Astrocyte of the hippocampus (primary cell): ENCODE measurements around the gene MSH3.
A peak's percentile ranks its signal among the peaks of the same experiment; 100 is the strongest.
"Not testable (repeated sequence)": the region's sequence is repeated elsewhere in the genome, so short reads cannot be mapped to it uniquely, and the experiment has no call there.

ENCODE experiments used
- DNase-seq: peaks from one replicate; pipeline ENCODE4 v3.0.0; 2011; ENCODE audit warnings: low read depth, low spot score

The MSH3 gene

GRCh38 chr5:80706835-80707447 is 52.5 kb downstream of the MSH3 start:
- no peak for DNase-seq

- no peak for DNase-seq
These were observed 53.2 kb downstream of the MSH3 start for GRCh38 chr5:80707645-80708044.

DNA sequence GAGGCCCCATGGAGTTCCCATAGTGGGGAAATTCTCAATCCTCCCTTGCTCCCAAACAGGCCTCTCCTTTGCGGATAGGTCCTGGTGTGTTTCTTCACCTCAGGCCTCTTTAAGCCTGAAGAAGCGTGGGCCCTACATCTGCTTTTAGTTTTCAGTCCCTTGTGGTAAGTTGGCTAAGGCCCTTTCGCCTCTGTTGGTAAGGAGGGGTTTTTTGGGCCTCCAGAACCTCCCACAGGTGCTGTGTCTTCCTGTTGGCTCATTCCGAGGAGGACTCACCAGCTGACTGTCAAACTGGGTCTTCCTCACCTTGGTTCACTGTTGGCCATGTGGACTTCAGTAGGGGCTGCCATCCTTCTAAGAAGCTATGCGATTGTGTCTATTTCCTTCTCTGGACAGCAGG is 56.8 kb downstream of the MSH3 start:
- DNase-seq: no peak

DNA sequence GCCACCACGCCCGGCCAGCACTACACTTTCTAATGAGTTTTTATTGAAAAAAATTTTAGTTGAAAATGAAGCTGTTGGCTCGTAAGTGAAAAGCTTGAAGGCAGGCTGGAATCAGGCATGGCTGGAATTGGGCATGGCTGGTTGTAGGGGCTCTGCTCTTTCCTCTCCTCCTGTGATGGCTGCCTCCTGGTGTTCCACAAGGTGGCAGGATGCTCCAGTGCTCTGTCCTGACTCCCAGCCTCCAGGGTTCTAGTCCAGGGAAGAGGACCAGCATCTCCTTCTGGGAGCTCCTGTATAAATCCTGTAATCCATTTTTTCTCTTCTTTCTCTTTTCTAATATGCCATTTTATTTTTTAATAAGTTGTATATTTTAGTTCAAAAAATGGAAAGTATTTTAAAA is 57.5 kb downstream of the MSH3 start:
- peak; percentile 50 for DNase-seq

GRCh38 chr5:80712919-80713318 is 58.5 kb downstream of the MSH3 start:
- DNase-seq: no peak

DNA sequence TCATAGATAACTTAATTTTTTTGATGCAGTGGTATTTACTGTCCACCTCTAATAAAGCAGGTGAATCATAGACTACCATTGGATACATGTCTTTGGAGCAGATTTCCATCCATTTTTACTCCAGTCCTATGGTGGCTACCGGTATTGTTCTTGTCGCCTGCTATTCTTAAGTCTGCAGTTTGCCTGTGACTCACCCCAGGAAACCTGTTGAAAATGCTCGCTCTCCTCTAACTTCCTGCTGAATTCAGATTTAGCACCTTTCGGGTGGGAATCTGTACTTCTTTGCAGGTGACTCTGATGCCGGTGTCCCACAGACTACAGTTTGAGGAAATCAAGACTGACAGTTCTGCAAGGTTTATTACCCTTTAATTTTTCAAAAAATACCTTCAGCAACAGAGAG is 59.2 kb downstream of the MSH3 start:
- peak; percentile 22 for DNase-seq

GRCh38 chr5:80714570-80715298 is 60.3 kb downstream of the MSH3 start:
- no peak for DNase-seq

- no peak for DNase-seq
These were observed 61.4 kb downstream of the MSH3 start for GRCh38 chr5:80715887-80716286.

DNA sequence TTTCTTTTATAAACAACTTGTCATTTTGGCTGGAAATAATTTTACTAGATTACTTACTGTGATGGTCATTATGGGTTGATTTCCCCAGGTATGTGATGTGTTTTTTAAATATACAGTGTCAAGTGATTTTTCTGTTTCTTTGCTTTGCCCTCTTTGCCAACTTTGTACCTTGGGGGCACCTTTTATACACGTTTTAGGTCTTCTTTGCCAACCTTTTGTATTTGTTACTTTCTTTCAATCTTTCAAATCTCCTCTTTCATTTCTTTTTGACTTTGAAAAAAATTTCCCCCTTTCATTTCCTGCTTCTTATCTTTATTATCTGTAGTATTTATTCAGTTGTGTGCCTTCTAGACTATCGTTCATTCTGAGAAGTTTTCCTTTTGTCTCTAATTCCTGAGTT is 65.7 kb downstream of the MSH3 start:
- DNase-seq: no peak

DNA sequence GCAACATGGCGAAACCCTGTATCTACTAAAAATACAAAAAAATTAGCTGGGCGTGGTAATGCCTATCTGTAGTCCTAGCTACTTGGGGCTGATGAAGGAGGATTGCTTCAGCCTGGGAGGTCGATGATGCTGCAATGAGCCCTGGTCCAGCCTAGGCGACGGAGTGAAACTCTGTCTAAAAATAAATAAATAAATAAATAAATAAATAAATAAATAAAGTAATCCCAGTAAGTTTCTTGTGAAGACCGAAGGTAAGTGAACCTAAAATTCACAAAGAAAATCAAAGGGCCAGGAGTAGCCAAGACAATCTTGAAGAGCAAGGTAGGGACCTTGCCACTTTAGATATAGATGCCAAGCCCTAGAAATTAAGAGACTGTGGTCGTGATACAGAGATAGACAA is 68.5 kb downstream of the MSH3 start:
- DNase-seq: no peak

DNA sequence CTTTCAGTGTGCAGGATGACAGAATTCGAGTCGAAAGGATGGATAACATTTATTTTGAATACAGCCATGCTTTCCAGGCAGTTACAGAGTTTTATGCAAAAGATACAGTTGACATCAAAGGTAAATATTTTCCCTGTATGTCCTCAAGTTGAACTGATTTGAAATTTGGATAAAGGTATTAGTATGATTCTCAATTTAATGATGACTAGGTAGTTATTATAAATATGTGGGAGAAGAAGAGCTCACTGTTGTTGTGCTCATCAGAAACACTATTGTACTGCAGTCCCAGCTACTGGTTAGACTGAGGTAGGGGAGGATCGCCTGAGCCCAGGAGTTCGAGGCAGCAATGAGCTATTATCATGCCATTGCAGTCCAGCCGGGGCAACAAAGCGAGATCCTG is 71.0 kb downstream of the MSH3 start:
- DNase-seq: no peak

DNA sequence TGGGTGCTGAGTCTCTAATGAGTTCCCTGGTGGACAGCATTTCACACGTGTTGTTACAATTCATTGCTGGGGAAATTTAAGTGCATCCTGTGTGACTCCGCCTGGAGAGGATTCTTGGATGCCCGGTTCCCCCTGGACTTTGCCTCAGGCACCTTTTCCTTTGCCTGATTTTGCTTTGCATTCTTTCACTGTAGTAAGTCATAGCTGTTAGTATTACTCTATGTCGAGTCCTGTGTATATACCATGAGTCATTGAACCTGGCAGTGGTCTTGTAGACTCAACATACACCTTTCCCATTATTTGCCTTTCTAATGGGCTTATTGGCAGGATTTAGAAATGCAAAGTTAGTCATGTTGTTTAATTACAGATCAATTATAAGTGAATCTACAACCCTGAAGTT is 82.3 kb downstream of the MSH3 start:
- DNase-seq: peak; percentile 22

DNA sequence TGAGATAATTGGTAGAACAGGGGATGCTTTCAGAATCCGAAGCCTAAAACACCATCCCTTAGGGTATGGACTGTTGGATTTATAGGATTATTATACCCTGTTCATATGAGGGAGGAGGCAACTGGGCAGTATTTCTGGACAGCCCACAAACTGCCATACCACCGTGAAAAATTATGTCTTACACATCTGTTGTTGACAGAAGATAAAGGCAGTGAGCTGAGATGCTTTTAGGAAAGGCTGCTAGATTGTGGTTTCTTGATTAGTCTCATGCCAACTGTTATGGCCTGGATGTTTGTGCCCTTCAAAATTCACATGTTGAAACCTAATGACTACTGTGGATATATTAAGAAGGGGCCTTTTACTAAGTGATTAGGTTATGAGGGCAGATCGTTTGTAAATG is 84.0 kb downstream of the MSH3 start:
- peak; percentile 19 for DNase-seq

- DNase-seq: no peak
These were observed 84.6 kb downstream of the MSH3 start for GRCh38 chr5:80739057-80739456.

GRCh38 chr5:80739496-80739895 is 85.0 kb downstream of the MSH3 start:
- DNase-seq: no peak

DNA sequence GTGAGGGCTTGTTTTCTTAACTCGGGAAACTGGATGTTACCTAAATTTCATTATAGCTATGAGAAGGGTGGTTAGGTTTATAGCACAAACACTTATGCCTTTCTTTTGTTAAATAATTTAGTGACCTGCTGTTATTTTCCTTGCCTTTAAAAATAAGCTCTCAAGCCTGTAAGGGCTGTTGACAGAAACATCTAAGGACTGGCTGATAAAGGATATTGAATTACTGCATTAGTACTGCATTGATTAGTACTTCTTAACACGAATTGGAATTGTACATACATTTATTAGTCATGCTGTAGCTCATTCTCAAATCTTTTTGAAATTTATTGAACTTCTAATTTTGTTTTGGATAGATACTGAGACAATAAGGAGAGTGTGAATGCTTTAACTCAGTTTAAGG is 85.4 kb downstream of the MSH3 start:
- no peak for DNase-seq

DNA sequence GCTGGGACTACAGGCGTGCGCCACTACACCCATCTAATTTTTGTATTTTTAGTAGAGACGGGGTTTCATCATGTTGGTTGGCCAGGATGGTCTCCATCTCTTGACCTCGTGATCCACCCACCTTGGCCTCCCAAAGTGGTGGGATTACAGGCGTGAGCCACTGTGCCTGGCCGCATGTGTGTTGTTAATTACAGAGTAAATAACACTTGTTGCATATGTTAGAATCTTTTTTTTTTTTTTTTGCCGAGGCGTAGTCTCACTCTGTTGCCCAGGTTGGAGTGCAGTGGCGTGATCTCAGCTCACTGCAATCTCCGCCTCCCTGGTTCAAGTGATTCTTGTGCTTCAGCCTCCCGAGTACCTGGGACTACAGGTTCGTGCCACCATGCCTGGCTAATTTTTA is 86.0 kb downstream of the MSH3 start:
- not testable (repeated sequence) for DNase-seq

- no peak for DNase-seq
These were observed 86.5 kb downstream of the MSH3 start for GRCh38 chr5:80740999-80741398.

DNA sequence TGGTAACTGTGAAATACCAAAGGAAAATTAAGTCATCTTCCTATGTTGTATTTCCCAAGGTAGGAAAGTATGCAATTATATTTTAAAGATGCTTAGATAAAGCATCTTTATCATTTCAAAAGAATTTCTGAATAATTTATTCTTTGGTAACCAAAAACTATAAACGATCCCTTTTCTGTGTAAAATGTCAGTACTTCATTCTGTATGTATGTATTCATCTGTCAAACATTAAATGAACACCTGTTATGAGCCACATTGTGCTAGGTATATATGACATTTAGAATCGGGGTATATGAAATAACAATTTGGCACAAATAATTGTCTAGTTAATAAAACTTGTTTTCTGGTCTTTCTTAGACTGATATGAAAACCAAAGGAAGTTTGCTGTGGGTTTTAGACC is 89.7 kb downstream of the MSH3 start:
- DNase-seq: no peak

DNA sequence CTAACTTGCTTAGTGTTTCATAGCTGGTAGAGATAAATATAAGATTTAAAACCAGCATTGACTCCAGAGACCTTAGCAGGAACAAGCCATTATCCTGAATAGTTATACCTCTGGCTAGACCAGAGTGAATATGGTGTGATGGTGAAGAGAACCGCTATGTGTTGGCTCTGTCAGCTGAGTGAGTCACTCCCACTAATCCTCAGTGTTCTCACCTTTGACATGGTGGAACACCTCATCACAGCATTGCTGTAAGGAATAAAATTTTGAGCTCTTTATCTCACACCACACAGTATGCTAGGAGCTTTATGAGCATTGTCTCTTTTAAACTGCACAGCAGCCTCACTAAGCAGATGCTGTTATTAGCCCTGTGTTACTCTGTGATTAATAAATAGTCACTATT is 91.0 kb downstream of the MSH3 start:
- DNase-seq: peak; percentile 63

GRCh38 chr5:80747922-80748321 is 93.5 kb downstream of the MSH3 start:
- DNase-seq: no peak

GRCh38 chr5:80752427-80752826 is 98.0 kb downstream of the MSH3 start:
- no peak for DNase-seq

GRCh38 chr5:80753712-80754111 is 99.3 kb downstream of the MSH3 start:
- DNase-seq: peak; percentile 16

GRCh38 chr5:80754900-80755299 is 100.4 kb downstream of the MSH3 start:
- DNase-seq: peak; percentile 72
